ENCODE measurements around the gene COL16A1.

Gene COL16A1

DNA sequence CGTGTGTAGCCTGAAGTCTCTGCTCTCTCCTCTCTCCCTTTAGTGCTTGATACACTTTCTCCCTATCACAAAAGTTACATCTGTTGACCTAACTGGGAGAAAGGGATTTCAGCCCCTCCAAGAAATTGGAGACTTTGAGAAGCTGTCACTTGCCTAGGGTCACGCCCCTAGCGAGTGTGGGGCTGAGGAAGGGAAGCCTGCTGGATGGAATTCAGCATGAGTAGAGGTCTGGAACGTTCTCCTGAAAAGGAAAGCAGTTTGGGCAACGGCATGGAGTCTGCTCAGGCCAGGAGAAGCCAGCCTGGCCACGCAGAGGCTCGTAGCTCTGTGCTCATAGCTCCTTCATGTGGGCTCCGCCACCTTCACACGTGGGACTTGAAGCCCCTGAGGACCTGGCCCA is 22.4 kb downstream of the COL16A1 start:
- no peak for FAIRE-seq

- FAIRE-seq, result no peak
These were observed 24.1 kb downstream of the COL16A1 start for GRCh38 chr1:31679676-31680230.

GRCh38 chr1:31679091-31679490 is 24.7 kb downstream of the COL16A1 start:
- FAIRE-seq, result no peak

DNA sequence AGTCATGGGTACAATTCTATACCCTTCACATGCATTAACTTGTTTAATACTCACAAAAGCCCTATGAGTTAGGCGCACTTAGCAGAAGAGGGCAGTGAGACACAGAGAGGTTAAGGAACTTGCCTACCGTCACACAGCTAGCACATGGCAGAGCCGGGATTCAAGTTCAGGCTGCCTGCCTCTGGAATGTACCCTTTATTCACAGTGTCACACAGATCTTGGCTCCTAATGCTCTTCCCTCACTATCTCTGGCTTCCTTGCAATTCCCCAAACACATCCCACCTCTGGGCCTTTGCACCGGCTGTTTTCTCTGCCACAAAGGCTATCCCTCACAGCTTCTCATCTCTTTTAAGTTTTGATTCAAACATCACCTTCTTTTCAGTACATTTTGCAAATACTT is 25.1 kb downstream of the COL16A1 start:
- no peak for FAIRE-seq

GRCh38 chr1:31677949-31678348 is 25.9 kb downstream of the COL16A1 start:
- FAIRE-seq, result no peak

DNA sequence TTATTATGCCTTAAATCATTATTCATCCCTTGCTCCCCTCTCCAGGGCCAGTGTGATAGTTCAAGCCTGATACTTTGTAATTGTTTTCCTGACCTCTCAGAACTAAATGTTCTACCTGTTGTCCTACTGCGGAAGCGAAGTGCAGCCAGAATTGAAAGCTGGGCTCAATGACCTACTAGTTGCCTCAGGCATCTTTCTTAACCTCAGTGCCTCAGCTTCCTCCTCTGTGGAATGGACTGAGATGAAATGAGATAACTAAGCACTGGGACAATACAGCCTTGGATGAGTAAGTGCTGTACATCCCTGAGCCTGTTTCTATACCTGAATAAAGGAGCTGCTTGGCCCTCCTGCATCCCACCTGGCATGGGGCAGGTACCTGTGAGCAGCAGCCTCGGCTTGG is 26.4 kb downstream of the COL16A1 start:
- FAIRE-seq, result no peak

- no peak for FAIRE-seq
These were observed 28.1 kb downstream of the COL16A1 start for GRCh38 chr1:31675756-31676155.

- no peak for FAIRE-seq
These were observed 28.7 kb downstream of the COL16A1 start for GRCh38 chr1:31675161-31675560.

- no peak for FAIRE-seq
These were observed 29.2 kb downstream of the COL16A1 start for GRCh38 chr1:31674626-31675025.

GRCh38 chr1:31673433-31673832 is 30.4 kb downstream of the COL16A1 start:
- FAIRE-seq, result no peak

DNA sequence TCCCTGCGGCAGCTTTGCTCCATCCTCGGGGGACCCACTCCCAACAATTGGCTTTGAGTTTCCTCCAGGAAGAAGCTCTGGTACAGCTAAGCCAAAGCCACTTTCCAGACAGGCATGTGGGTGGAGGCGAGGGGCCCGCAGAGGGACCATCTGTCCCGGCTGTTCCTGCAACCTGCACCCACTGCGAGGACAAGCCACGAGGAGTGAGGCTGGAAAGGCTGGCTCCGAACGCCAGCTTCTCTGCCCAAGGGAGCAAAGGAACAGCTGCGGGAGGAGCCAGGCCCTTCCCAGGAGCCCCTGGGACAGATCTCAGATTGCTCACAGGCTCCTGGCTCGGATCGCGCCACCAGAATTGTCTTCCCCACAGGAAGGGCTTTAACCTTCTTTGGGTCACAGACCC is 30.8 kb downstream of the COL16A1 start:
- FAIRE-seq, result no peak

- FAIRE-seq, result no peak
These were observed 32.1 kb downstream of the COL16A1 start for GRCh38 chr1:31671561-31672201.

GRCh38 chr1:31671147-31671546 is 32.7 kb downstream of the COL16A1 start:
- FAIRE-seq, result no peak

DNA sequence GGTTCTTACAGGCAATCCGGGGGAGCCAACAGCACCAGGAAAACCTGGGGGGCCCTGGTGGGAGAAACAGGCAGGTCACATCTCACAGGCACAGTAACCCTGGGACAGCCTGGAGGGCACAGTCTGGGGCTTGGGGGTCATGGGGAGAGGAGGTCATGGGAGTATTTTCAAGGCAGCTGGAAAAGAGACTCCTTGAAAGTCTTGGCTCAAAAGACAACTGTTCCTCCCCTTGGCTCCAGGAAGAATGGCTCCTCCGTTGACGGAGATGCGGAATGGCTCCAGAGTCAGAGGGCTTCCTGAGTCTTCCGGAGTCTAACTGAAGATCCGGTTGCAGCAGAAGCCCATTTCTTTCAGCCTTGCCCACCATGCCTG is 33.2 kb downstream of the COL16A1 start:
- FAIRE-seq, result no peak

GRCh38 chr1:31669786-31670592 is 33.8 kb downstream of the COL16A1 start:
- no peak for FAIRE-seq

- FAIRE-seq, result no peak
These were observed 34.4 kb downstream of the COL16A1 start for GRCh38 chr1:31669433-31669785.

GRCh38 chr1:31668303-31668883 is 35.4 kb downstream of the COL16A1 start:
- FAIRE-seq, result no peak

GRCh38 chr1:31667065-31667785 is 36.6 kb downstream of the COL16A1 start:
- FAIRE-seq, result no peak

GRCh38 chr1:31666263-31666963 is 37.4 kb downstream of the COL16A1 start:
- FAIRE-seq, result no peak

GRCh38 chr1:31665234-31665878 is 38.5 kb downstream of the COL16A1 start:
- no peak for FAIRE-seq

GRCh38 chr1:31664528-31664927 is 39.3 kb downstream of the COL16A1 start:
- no peak for FAIRE-seq
